GM12892 (cell line): ENCODE measurements around the gene CAMSAP3.

ENCODE experiments used
- POLR2A ChIP-seq: IDR thresholded peaks from 2 replicates; pipeline ENCODE4 v1.6.1; 2011; ENCODE audit warnings: low read depth, low read length, control low read depth
- TAF1 ChIP-seq: IDR thresholded peaks from 2 replicates; pipeline ENCODE4 v1.6.1; 2011; ENCODE audit warnings: low read depth, mild to moderate bottlenecking, control low read depth, low read length, borderline replicate concordance

GRCh38 chr19:7552781-7553180 lies 42.9 kb upstream of the CAMSAP3 start:
- TF ChIP-seq TAF1 (no peak), POLR2A (no peak)
